Ascending aorta (tissue), 2 donors: Measurements from ENCODE around the gene SMCO4. TPM values are rescaled to one million over a fixed set of nuclear protein-coding genes. Genes with fewer than 3 reads are reported as not detected.

ENCODE experiments used
- DNase-seq, 2 donors: peaks; one replicate each; pipeline ENCODE4 v3.0.0-alpha.2; 2019; ENCODE audit warnings: low spot score in 2 of 2
- H3K27ac ChIP-seq, 2 donors: fragments of 200-600 bp; sonication (generic); one replicate each; pipeline ENCODE4 v1.5.1; 2016 to 2017; ENCODE audit warnings: mild to moderate bottlenecking in 1 of 2
- H3K27me3 ChIP-seq: fragments of 200-600 bp; sonication (generic); one replicate; pipeline ENCODE4 v1.5.1; 2017
- H3K36me3 ChIP-seq, 2 donors: fragments of 200-600 bp; sonication (generic); one replicate each; pipeline ENCODE4 v1.5.1; 2016
- H3K4me1 ChIP-seq, 2 donors: fragments of 200-600 bp; sonication (generic); one replicate each; pipeline ENCODE4 v1.5.1; 2016 to 2017; ENCODE audit warnings: mild to moderate bottlenecking in 1 of 2
- H3K4me3 ChIP-seq, 2 donors: fragments of 200-600 bp; sonication (generic); one replicate each; pipeline ENCODE4 v1.5.1; 2016 to 2017; ENCODE audit warnings: mild to moderate bottlenecking in 1 of 2
- H3K9me3 ChIP-seq, 2 donors: fragments of 200-600 bp; sonication (generic); one replicate each; pipeline ENCODE4 v1.5.1; 2016
- intact Hi-C: fragments of 100-400 bp; cut with DNase I; formaldehyde crosslinking; loops from one replicate; pipeline ENCODE4 v1.15.1; 2023
- total RNA-seq: library from RNA; depleted of rRNA; stranded (reverse); fragments of >200 nt; gene quantifications from one replicate; pipeline ENCODE4 v1.1.0, GENCODE V29; 2016
- TF ChIP-seq, protein P1 (sequence below), 3 experiments: fragments of 200-600 bp in 2 of 3; fragments of 450-650 bp in 1 of 3; sonication (generic) in 2 of 3; IDR thresholded peaks; one replicate each; pipeline ENCODE4 v1.5.1; 2016 to 2019; ENCODE audit warnings: antibody characterized with exemption in 3 of 3, mild to moderate bottlenecking in 1 of 3, moderate library complexity in 1 of 3

SMCO4 gene
- total RNA-seq, 1 donor from 2014 or later, result 89.2 TPM

DNA sequence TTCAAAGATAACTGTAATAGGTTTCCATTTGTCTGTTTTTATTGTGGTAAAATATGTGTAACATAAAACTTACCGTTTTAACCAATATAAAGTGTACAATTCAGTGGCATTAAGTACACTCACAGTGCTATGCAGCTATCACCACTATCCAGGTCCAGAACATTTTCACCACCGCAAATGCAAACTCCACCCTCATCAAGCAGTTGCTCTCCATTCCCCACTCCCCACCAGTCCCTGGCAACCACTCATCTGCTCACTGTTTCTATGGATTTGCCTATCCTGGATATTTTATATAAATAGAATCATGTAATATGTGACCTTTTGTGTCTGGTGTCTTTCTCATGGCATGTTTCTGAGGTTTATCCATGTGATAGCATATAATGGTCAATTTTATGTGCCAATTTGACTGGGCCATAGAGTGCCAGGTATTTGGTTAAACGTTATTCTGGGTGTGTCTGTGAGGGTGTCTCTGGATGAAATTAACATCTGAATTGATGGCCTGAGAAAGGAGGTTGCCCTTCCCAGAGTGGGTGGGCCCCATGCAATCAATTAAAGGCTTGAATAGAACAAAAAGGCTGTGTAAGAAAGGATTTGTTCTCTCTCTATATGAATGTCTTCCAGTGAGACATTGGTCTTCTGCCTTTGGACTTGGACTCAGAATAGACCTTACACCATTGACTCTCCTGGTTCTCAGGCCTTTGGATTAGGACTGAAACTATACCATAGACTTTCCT, 17.2 kb upstream of the SMCO4 start:
- H3K36me3 ChIP-seq, result no peaks in the 10 kb centered on the region
- intact Hi-C loops, result no loop called here
- no peak overlapping the region for H3K4me3 ChIP-seq
- no peaks in the 10 kb centered on the region for H3K27me3 ChIP-seq
- H3K9me3 ChIP-seq, result no peaks in the 10 kb centered on the region
- TF ChIP-seq, protein P1, sequence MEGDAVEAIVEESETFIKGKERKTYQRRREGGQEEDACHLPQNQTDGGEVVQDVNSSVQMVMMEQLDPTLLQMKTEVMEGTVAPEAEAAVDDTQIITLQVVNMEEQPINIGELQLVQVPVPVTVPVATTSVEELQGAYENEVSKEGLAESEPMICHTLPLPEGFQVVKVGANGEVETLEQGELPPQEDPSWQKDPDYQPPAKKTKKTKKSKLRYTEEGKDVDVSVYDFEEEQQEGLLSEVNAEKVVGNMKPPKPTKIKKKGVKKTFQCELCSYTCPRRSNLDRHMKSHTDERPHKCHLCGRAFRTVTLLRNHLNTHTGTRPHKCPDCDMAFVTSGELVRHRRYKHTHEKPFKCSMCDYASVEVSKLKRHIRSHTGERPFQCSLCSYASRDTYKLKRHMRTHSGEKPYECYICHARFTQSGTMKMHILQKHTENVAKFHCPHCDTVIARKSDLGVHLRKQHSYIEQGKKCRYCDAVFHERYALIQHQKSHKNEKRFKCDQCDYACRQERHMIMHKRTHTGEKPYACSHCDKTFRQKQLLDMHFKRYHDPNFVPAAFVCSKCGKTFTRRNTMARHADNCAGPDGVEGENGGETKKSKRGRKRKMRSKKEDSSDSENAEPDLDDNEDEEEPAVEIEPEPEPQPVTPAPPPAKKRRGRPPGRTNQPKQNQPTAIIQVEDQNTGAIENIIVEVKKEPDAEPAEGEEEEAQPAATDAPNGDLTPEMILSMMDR (IDR thresholded peaks at IDR 0.05), result no peak
- DNase-seq, result no peak
- no peaks in the 10 kb centered on the region for H3K4me1 ChIP-seq
- H3K27ac ChIP-seq, result no peak overlapping the region

DNA sequence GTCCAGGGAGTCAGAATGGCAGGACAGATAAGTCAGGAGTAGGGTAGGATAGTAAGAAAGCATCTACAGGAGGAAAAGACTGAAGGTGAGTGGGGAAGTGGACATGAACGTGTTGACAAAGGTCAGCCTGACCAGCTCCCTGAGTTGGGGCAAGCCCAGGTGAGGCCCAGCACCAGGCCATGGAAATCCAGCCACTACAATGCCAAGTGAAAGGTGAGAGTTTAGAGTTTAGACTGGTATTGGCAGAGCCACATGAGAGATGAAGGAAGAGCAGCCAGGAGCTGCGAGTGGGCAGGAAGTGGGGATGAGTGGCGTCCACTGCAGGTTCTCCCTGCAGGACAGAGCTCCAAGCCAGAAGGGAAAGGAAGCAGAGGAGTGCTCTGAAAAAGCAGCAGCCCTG, 16.5 kb upstream of the SMCO4 start:
- no peak for DNase-seq
- TF ChIP-seq, protein P1 (IDR thresholded peaks at IDR 0.05), result no peak
- no peaks in the 10 kb centered on the region for H3K27me3 ChIP-seq
- no peaks in the 10 kb centered on the region for H3K4me1 ChIP-seq
- H3K36me3 ChIP-seq, result no peaks in the 10 kb centered on the region
- no peaks in the 10 kb centered on the region for H3K9me3 ChIP-seq
- no peak overlapping the region for H3K4me3 ChIP-seq
- intact Hi-C loops, result no loop called here
- H3K27ac ChIP-seq, result no peak overlapping the region

DNA sequence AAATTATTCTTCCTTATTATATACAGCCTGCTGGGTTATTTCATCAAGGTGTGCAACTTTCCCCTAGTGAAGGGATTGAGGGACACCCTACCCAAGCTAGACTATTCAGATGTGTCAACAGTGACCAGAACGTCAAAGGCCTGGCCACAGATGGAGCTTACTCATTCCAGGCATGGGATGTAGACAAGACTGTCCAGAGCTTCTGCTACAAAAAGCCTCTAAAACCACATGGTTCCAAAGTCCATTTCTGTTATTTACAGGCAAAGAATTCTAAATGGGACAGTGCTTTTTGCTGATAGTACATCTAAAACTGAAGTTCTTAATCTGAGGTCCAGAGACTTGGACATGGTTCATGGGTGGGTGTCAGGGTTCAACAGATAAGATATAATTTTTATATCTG, 9.7 kb upstream of the SMCO4 start:
- H3K27me3 ChIP-seq, result no peaks in the 10 kb centered on the region
- TF ChIP-seq, protein P1 (IDR thresholded peaks at IDR 0.05), result no peak
- H3K36me3 ChIP-seq, result no peaks in the 10 kb centered on the region
- H3K27ac ChIP-seq, result no peak overlapping the region
- no peaks in the 10 kb centered on the region for H3K4me1 ChIP-seq
- no peak overlapping the region for H3K4me3 ChIP-seq
- intact Hi-C loops, result no loop called here
- DNase-seq, result no peak
- no peaks in the 10 kb centered on the region for H3K9me3 ChIP-seq

DNA sequence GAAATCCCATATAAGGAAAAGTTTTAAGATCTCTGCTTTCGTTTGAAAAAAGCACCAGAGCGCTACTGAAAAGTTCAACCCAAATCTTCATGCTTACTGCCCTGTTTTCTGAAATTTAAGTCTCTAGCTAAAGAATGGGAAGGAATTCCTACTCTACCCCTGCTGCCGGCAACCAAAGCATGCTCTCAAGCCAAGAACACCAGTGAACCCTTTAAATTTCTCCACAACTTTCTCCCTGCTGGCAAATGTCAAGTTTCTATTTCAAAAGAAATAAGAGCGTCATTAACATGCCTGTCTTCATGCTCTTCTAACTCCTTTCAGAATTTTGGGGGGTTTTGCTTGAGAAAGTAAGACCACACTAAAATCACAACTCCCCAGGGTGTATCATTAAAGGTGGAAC, 6.8 kb upstream of the SMCO4 start:
- H3K27me3 ChIP-seq, result no peaks in the 10 kb centered on the region
- TF ChIP-seq, protein P1 (IDR thresholded peaks at IDR 0.05), result no peak
- H3K4me3 ChIP-seq, result no peak overlapping the region
- H3K4me1 ChIP-seq, result no peaks in the 10 kb centered on the region
- DNase-seq, result no peak
- intact Hi-C loops, result loop anchor here (10.0 kb wide), 2 partner anchors 195 to 235 kb away; partner anchors contain the start of genes C11orf54, MED17 and TAF1D
- no peaks in the 10 kb centered on the region for H3K36me3 ChIP-seq
- no peak overlapping the region for H3K27ac ChIP-seq
- H3K9me3 ChIP-seq, result no peaks in the 10 kb centered on the region

DNA sequence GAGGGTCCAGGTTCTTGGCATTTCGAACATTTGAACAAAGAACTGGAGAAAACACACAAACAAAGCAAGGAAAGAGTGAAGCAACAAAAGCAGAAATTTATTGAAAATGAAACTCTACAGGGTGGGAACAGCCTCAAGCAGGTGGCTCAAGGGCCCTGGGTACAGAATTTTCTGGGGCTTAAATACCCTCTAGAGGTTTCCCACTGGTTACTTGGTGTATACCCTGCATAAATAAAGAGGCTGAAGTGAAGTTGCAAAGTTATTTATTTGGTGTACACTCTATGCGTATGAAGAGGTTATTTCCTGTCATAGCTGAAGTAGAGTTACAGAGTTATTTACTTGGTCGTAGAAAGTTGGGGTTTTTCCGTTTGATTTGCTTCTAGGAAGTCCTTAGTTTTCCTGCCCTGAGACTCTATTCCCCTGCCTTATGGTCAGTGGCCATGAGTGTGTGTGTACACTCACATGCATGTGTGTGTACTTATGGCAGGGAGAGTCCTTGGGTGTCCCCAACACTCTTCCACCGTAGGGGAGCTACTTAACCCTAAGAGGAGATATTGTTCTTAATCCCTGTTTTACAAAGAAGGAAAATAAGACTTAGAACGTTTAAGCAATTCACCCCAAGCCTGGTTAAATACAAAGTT, 5.6 kb upstream of the SMCO4 start:
- Histone ChIP-seq H3K4me3 (no peak overlapping the region), H3K9me3 (no peaks in the 10 kb centered on the region), H3K36me3 (no peaks in the 10 kb centered on the region), H3K27ac (no peak overlapping the region), H3K27me3 (no peaks in the 10 kb centered on the region), H3K4me1 (no peaks in the 10 kb centered on the region)
- intact Hi-C loops, result loop anchor here (10.0 kb wide), 2 partner anchors 196 to 236 kb away; partner anchors contain the start of genes C11orf54, MED17 and TAF1D
- TF ChIP-seq, protein P1 (IDR thresholded peaks at IDR 0.05), result no peak
- no peak for DNase-seq
